DOHH2 (cell line): Measurements from ENCODE around the gene CCT6B.

Source experiments
- H3F3A ChIP-seq: fragments of 200-600 bp; sonication (generic), shearing (Covaris generic); 2 replicates; pipeline ENCODE4 v1.6.0; 2016; ENCODE audit warnings: antibody characterized with exemption, mild to moderate bottlenecking; ENCODE audit not compliant: control insufficient read depth, insufficient read depth
- H3K27ac ChIP-seq: fragments of 200-600 bp; sonication (generic); 2 replicates; pipeline ENCODE4 v1.5.1; 2014; ENCODE audit warnings: low read depth, mild to moderate bottlenecking, low read length, moderate library complexity
- H3K27me3 ChIP-seq: fragments of 200-600 bp; sonication (generic); 2 replicates; pipeline ENCODE4 v1.6.1; 2014; ENCODE audit warnings: mild to moderate bottlenecking, low read length, mixed read lengths; ENCODE audit not compliant: control insufficient read depth
- H3K36me3 ChIP-seq: fragments of 200-600 bp; sonication (generic); 2 replicates; pipeline ENCODE4 v1.6.1; 2014; ENCODE audit warnings: mild to moderate bottlenecking, low read length, moderate library complexity, mixed read lengths; ENCODE audit not compliant: control insufficient read depth
- H3K4me1 ChIP-seq: fragments of 200-600 bp; sonication (generic); 2 replicates; pipeline ENCODE4 v1.6.1; 2014; ENCODE audit warnings: mild to moderate bottlenecking, low read length, mixed read lengths; ENCODE audit not compliant: control insufficient read depth
- H3K4me2 ChIP-seq: fragments of 200-600 bp; sonication (generic); 2 replicates; pipeline ENCODE4 v1.6.0; 2014; ENCODE audit warnings: mild to moderate bottlenecking, low read length, moderate library complexity
- H3K4me3 ChIP-seq: fragments of 200-600 bp; sonication (generic); 2 replicates; pipeline ENCODE4 v1.5.1; 2014; ENCODE audit warnings: mild to moderate bottlenecking, low read length, mixed read lengths
- H3K79me2 ChIP-seq: fragments of 200-600 bp; sonication (generic); 2 replicates; pipeline ENCODE4 v1.6.1; 2014; ENCODE audit warnings: mild to moderate bottlenecking, low read length, mixed read lengths; ENCODE audit not compliant: control insufficient read depth
- H3K9me2 ChIP-seq: fragments of 200-600 bp; sonication (generic); replicated peaks from 2 replicates; pipeline ENCODE4 v1.6.1; 2014; ENCODE audit warnings: mild to moderate bottlenecking, low read length, mixed read lengths; ENCODE audit not compliant: control insufficient read depth
- H3K9me3 ChIP-seq: fragments of 200-600 bp; sonication (generic); 2 replicates; pipeline ENCODE4 v1.6.1; 2014; ENCODE audit warnings: antibody characterized with exemption, low read length, mixed read lengths; ENCODE audit not compliant: control insufficient read depth, insufficient read depth
- H4K20me1 ChIP-seq: fragments of 200-600 bp; sonication (generic); 2 replicates; pipeline ENCODE4 v1.6.0; 2014; ENCODE audit warnings: low read depth, mild to moderate bottlenecking, antibody characterized with exemption, low read length, moderate library complexity; ENCODE audit not compliant: control insufficient read depth, insufficient read depth
- CTCF ChIP-seq: fragments of 200-600 bp; sonication (generic); IDR thresholded peaks from one replicate; pipeline ENCODE4 v1.5.1; 2014; ENCODE audit warnings: antibody characterized with exemption, mild to moderate bottlenecking, low read depth, low read length; ENCODE audit not compliant: poor library complexity, severe bottlenecking
- EZH2phosphoT487 ChIP-seq: fragments of 200-600 bp; sonication (generic); IDR thresholded peaks from 2 replicates; pipeline ENCODE4 v1.6.1; 2017; ENCODE audit warnings: borderline replicate concordance, mild to moderate bottlenecking, antibody characterized with exemption, low read length, moderate library complexity, mixed read lengths

Gene CCT6B

DNA sequence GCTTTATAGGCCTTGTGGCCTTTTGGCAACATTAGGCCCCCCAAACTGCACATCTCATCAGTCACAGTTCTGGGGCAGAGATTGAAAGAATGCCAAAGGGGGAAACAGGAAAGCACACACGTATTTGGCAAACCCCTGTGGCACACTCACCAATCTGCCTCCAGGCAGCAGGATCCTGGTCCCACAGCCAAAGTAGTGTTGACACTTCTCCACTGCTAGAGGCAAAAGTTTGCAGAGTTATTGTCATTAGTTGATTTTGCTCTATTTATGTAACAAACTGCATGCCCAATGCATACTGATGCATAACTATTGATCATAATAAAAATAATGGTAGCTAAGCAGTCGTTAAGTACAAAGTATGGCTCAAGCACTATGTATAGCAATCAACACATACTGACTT, 45.1 kb downstream of the CCT6B start:
- Histone ChIP-seq H3K36me3 (no peaks in the 10 kb centered on the region), H3K4me3 (no peak overlapping the region), H3K27me3 (no peaks in the 10 kb centered on the region; the same call in 1 of the 2 replicates), H4K20me1 (no peaks in the 10 kb centered on the region), H3K79me2 (no peaks in the 10 kb centered on the region), H3K9me2 (no peaks in the 10 kb centered on the region; the same call in 1 of the 2 replicates), H3K27ac (no peak overlapping the region), H3K4me1 (peaks cover 12% of the 10 kb centered on the region), H3F3A (no peaks in the 10 kb centered on the region), H3K9me3 (no peaks in the 10 kb centered on the region), H3K4me2 (no peak overlapping the region)
- TF ChIP-seq EZH2phosphoT487 (no peak), CTCF (no peak)

GRCh38 chr17:34913001-34913400, 48.3 kb downstream of the CCT6B start:
- H3K9me3 ChIP-seq: no peaks in the 10 kb centered on the region
- H3K4me2 ChIP-seq: no peak overlapping the region
- no peaks in the 10 kb centered on the region for H3K79me2 ChIP-seq
- TF ChIP-seq CTCF (no peak), EZH2phosphoT487 (no peak)
- no peak overlapping the region for H3K4me3 ChIP-seq
- no peaks in the 10 kb centered on the region; the same call in 1 of the 2 replicates for H3K9me2 ChIP-seq
- H3K27me3 ChIP-seq: no peaks in the 10 kb centered on the region; the same call in 1 of the 2 replicates
- no peaks in the 10 kb centered on the region for H3K36me3 ChIP-seq
- no peaks in the 10 kb centered on the region for H3F3A ChIP-seq
- H3K27ac ChIP-seq: no peak overlapping the region
- H3K4me1 ChIP-seq: peaks cover 12% of the 10 kb centered on the region
- no peaks in the 10 kb centered on the region for H4K20me1 ChIP-seq

- H3F3A ChIP-seq: no peaks in the 10 kb centered on the region
- no peaks in the 10 kb centered on the region for H4K20me1 ChIP-seq
- peaks cover 12% of the 10 kb centered on the region for H3K4me1 ChIP-seq
- no peaks in the 10 kb centered on the region for H3K79me2 ChIP-seq
- no peak overlapping the region for H3K4me3 ChIP-seq
- no peak overlapping the region for H3K4me2 ChIP-seq
- no peaks in the 10 kb centered on the region; the same call in none of the 2 replicates for H3K27me3 ChIP-seq
- no peak for TF ChIP-seq EZH2phosphoT487
- no peak for TF ChIP-seq CTCF
- no peak overlapping the region for H3K27ac ChIP-seq
- no peaks in the 10 kb centered on the region for H3K9me3 ChIP-seq
- H3K36me3 ChIP-seq: no peaks in the 10 kb centered on the region
- no peaks in the 10 kb centered on the region for H3K9me2 ChIP-seq
Observed at GRCh38 chr17:34909040-34909439, 52.2 kb downstream of the CCT6B start.
